Spinal cord (tissue), 10 donors: Measurements from ENCODE around the gene PRRT1. TPM values are rescaled to one million over a fixed set of nuclear protein-coding genes. Genes with fewer than 3 reads are reported as not detected.
"Not testable (repeated sequence)": the region's sequence is repeated elsewhere in the genome, so short reads cannot be mapped to it uniquely, and the experiment has no call there.

Experiments
- DNase-seq, 6 donors: peaks; one replicate each; pipeline versions ENCODE4 v3.0.0 to v3.0.0-alpha.2; 2013 to 2015; ENCODE audit warnings: low spot score in 6 of 6, low read depth in 4 of 6
- H3K27ac ChIP-seq: one replicate; pipeline ENCODE4 v1.5.1; 2013; ENCODE audit warnings: low read depth, low read length, control low read depth
- H3K27me3 ChIP-seq: one replicate; pipeline ENCODE4 v1.6.1; 2013; ENCODE audit warnings: low read length; ENCODE audit not compliant: control insufficient read depth, insufficient read depth
- H3K36me3 ChIP-seq: one replicate; pipeline ENCODE4 v1.6.1; 2013; ENCODE audit warnings: low read length; ENCODE audit not compliant: control insufficient read depth, insufficient read depth
- H3K4me1 ChIP-seq: one replicate; pipeline ENCODE4 v1.6.1; 2013; ENCODE audit warnings: low read length; ENCODE audit not compliant: control insufficient read depth, insufficient read depth
- H3K4me3 ChIP-seq: one replicate; pipeline ENCODE4 v1.5.1; 2013; ENCODE audit warnings: low read depth, low read length, control low read depth
- H3K9me3 ChIP-seq: one replicate; pipeline ENCODE4 v1.6.1; 2013; ENCODE audit warnings: low read length; ENCODE audit not compliant: control insufficient read depth, insufficient read depth
- WGBS: methylation state at CpG from one replicate; pipeline ENCODE4 v1.1.5; 2013; ENCODE audit warnings: missing lambda C conversion rate; ENCODE audit not compliant: insufficient coverage; 5-methylcytosine and 5-hydroxymethylcytosine counted together
- polyA plus RNA-seq, 2 donors: library from polyadenylated mRNA; unstranded; fragments of 120-200 nt; gene quantifications; one replicate each; pipeline ENCODE4 v1.2.1, GENCODE V29; 2013; ENCODE audit not compliant: insufficient read length in 2 of 2
- total RNA-seq, 2 donors: library from RNA; depleted of rRNA in 1 of 2; stranded (reverse); fragments of 120-200 nt in 1 of 2; fragments of >200 nt in 1 of 2; gene quantifications; one replicate each; pipeline versions ENCODE4 v1.2.3 to v1.2.4, GENCODE V29; 2013 to 2014
- donor health status: healthy.

The PRRT1 gene
- total and polyA plus RNA-seq, 4 donors, result 0.83 to 17.7 (median 8.2) TPM

GRCh38 chr6:32188381-32189068 lies 36.8 kb upstream of the PRRT1 start:
- H3K36me3 ChIP-seq, result peaks cover 37% of the 10 kb centered on the region
- peaks cover 49% of the 10 kb centered on the region for H3K4me1 ChIP-seq
- DNase-seq, result peak in 1 of 6 donors; percentile 20
- 13% methylated on average over 8 of the region's 13 CpGs for WGBS
- peak overlapping the region; percentile 77 for H3K4me3 ChIP-seq
- H3K27me3 ChIP-seq, result no peaks in the 10 kb centered on the region
- peak overlapping the region; percentile 87 for H3K27ac ChIP-seq
- no peaks in the 10 kb centered on the region for H3K9me3 ChIP-seq

- H3K27me3 ChIP-seq, H3K9me3 ChIP-seq, DNase-seq: not testable (repeated sequence)
- peaks cover 44% of the 10 kb centered on the region for H3K36me3 ChIP-seq
- WGBS, result 87% methylated on average over 6 of the region's 18 CpGs
- peaks cover 49% of the 10 kb centered on the region for H3K4me1 ChIP-seq
- peak overlapping the region; percentile 77 for H3K4me3 ChIP-seq
- peak overlapping the region; percentile 87 for H3K27ac ChIP-seq
These were observed 36.1 kb upstream of the PRRT1 start for GRCh38 chr6:32187725-32188380.

GRCh38 chr6:32187009-32187709 lies 35.4 kb upstream of the PRRT1 start:
- no peak for DNase-seq
- Histone ChIP-seq H3K9me3 (no peaks in the 10 kb centered on the region), H3K27me3 (no peaks in the 10 kb centered on the region), H3K4me1 (peaks cover 47% of the 10 kb centered on the region), H3K27ac (no peak overlapping the region), H3K36me3 (peaks cover 51% of the 10 kb centered on the region), H3K4me3 (no peak overlapping the region)
- 86% methylated on average over 7 of the region's 12 CpGs for WGBS

- WGBS, result 87% methylated on average over 5 of the region's 10 CpGs
- Histone ChIP-seq H3K4me1 (peaks cover 41% of the 10 kb centered on the region), H3K36me3 (peaks cover 58% of the 10 kb centered on the region)
- H3K27me3 ChIP-seq, H3K4me3 ChIP-seq, DNase-seq, H3K9me3 ChIP-seq, H3K27ac ChIP-seq: not testable (repeated sequence)
These were observed 34.6 kb upstream of the PRRT1 start for GRCh38 chr6:32186151-32186840.

- not testable (repeated sequence) for H3K27me3 ChIP-seq, H3K9me3 ChIP-seq, H3K27ac ChIP-seq, H3K4me3 ChIP-seq
- Histone ChIP-seq H3K36me3 (peaks cover 63% of the 10 kb centered on the region), H3K4me1 (peaks cover 35% of the 10 kb centered on the region)
- DNase-seq, result peak in 1 of 6 donors; percentile 38
- WGBS, result 17% methylated on average over 9 of the region's 11 CpGs
These were observed 34.0 kb upstream of the PRRT1 start for GRCh38 chr6:32185681-32186131.

- no peak for DNase-seq
- H3K36me3 ChIP-seq, result peaks cover 69% of the 10 kb centered on the region
- 88% methylated on average over 4 of the region's 6 CpGs for WGBS
These were observed 32.4 kb upstream of the PRRT1 start, which contains the start of gene AGER for GRCh38 chr6:32184084-32184640. TSS of gene AGER (minus strand) at chr6:32184253. CDS start at chr6:32184222, 31 bp downstream.

GRCh38 chr6:32183483-32184083 lies 31.8 kb upstream of the PRRT1 start:
- 80% methylated on average over 13 of the region's 15 CpGs for WGBS
- Histone ChIP-seq H3K27me3 (no peaks in the 10 kb centered on the region), H3K4me1 (peaks cover 29% of the 10 kb centered on the region), H3K36me3 (peaks cover 66% of the 10 kb centered on the region), H3K27ac (no peak overlapping the region), H3K4me3 (no peak overlapping the region), H3K9me3 (no peaks in the 10 kb centered on the region)
- no peak for DNase-seq

More at GRCh38 chr6:32184084-32184640, 32.4 kb upstream of the PRRT1 start, which contains the start of gene AGER:
- no peaks in the 10 kb centered on the region for H3K27me3 ChIP-seq
- no peak within 1 kb of the TSS for H3K27ac ChIP-seq
- no peaks in the 10 kb centered on the region for H3K9me3 ChIP-seq
- H3K4me3 ChIP-seq, result no peak within 1 kb of the TSS
- peaks cover 35% of the 10 kb centered on the region for H3K4me1 ChIP-seq

- Histone ChIP-seq H3K4me1 (peaks cover 24% of the 10 kb centered on the region), H3K4me3 (no peak overlapping the region), H3K27ac (no peak overlapping the region), H3K9me3 (no peaks in the 10 kb centered on the region), H3K36me3 (peaks cover 62% of the 10 kb centered on the region), H3K27me3 (no peaks in the 10 kb centered on the region)
- WGBS, result 100% methylated on average over 1 of the region's 3 CpGs
- DNase-seq, result no peak
These were observed 31.3 kb upstream of the PRRT1 start for GRCh38 chr6:32183030-32183429.
